GM19099 (cell line): ENCODE measurements around the gene KCTD2.

Experiments
- POLR2A ChIP-seq: IDR thresholded peaks from 3 replicates; pipeline ENCODE4 v1.6.1; 2011; ENCODE audit warnings: low read depth; ENCODE audit not compliant: insufficient read length; ENCODE audit errors: extremely low read depth

KCTD2 gene

GRCh38 chr17:75099881-75100595, 53.0 kb downstream of the KCTD2 start:
- no peak for TF ChIP-seq POLR2A

GRCh38 chr17:75102385-75102821, 55.4 kb downstream of the KCTD2 start:
- TF ChIP-seq POLR2A: no peak

- TF ChIP-seq POLR2A: no peak
These were observed 56.9 kb downstream of the KCTD2 start for GRCh38 chr17:75103601-75104554.

- no peak for TF ChIP-seq POLR2A
These were observed 58.4 kb downstream of the KCTD2 start for GRCh38 chr17:75105126-75106080.

GRCh38 chr17:75108193-75108592, 61.2 kb downstream of the KCTD2 start:
- TF ChIP-seq POLR2A: no peak

GRCh38 chr17:75109046-75109406, 62.0 kb downstream of the KCTD2 start:
- TF ChIP-seq POLR2A: no peak

- peak; percentile 93 for TF ChIP-seq POLR2A
These were observed 62.6 kb downstream of the KCTD2 start, which contains the start of gene ARMC7 for GRCh38 chr17:75109407-75110233. Gene ARMC7 (plus strand): TSS chr17:75109969. CDS start chr17:75110289, 320 bp downstream.

DNA sequence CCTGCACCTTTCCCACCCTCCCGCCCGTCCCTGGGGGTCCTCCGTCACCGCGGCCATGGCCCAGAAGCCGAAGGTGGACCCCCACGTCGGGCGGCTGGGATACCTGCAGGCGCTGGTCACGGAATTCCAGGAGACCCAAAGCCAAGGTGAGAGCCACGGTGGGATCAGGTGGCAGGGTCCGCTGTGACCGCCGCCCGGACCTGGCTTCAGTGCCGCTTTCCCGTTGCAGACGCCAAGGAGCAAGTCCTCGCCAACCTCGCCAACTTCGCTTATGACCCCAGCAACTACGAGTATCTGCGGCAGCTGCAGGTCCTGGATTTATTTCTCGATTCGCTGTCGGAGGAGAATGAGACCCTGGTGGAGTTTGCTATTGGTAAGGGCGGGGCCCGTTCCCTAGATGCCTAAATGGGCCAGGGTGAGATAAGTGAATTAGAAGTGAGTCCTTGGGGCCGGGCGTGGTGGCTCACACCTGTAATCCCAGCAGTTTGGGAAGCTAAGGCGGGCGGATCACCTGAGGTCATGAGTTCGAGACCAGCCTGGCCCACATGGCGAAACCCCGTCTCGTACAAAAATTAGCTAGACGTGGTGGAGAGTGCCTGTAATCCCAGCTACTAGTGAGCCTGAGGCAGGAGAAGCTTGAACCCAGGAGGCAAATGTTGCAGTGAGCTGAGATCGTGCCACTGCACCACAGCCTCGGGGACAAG, 63.4 kb downstream of the KCTD2 start:
- no peak for TF ChIP-seq POLR2A

GRCh38 chr17:75111777-75112335, 64.8 kb downstream of the KCTD2 start:
- TF ChIP-seq POLR2A: no peak

DNA sequence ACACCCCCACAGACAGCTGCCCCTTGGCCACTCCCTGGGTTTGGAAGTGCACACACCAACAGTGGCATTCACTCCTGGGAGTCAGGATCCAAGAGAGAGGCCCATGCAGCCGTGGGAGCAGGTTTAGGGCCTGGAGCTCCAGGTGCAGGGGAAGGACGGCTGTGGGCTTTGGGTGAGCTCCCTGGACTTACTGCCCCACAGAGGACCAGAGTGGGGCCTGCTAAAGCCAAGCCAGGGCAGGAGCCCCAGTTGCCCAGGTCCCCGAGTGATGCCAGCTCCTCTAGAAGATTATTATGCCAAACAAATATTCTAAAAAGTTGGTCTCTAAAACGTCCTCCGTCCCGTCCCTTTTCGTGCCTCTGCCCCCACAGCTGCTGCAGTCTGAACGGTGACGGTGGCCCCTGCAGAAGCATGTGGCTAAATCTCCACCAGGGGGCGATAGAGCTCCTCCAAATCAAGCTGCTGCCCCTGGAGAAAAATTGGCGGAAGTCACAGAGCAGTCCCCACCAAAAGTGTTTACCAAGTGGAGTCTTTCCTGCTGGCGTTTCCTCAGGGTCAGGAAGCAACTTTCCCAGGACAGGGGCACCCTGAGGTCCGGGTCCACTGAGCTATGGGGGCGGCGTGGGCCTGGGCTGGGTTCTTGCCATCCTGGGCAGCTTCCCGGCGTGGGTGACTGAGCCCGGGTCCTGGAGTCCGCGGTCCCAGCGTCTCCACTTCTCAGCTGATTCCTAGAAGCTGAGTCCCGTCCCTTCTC, 67.0 kb downstream of the KCTD2 start:
- TF ChIP-seq POLR2A: peak; percentile 49

DNA sequence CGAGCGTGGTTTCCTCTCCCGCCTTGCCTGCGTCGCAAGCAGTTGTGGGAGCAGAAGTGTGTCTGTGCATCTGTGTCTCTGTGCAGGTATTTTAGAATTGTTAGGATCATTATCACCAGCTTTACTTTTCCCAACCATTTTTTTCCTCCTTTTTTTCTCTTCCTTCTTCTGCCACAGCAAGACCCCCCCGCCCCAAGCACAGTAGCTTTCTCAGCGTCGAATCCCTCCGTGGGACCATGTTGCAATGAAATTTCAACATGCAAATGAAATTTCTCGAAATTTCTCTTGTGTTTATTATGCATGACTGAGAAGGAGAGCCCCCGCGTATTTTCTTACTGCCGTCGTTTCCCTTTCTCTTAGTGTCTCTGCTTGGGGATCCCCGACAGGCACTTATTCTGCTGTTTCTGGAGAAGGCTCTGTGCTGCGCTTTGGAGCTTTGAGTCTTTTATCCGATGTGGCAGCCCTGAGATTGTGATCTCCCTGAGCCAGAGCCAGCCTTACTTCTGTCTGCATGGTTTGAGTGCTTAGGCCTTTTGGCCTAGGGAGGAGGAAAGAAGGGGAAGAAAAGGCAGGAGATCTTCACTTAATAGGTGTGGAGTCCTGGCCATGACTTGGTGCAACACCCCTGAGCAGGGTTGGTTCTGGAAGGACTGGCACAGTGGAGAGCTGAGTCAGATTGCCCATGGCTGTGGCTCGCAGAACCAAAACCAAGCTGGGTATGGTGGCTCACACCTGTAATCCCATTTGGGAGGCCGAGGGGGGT, 67.7 kb downstream of the KCTD2 start:
- no peak for TF ChIP-seq POLR2A
